ENCODE data around the gene INPP5E. TPM values are rescaled to one million over a fixed set of nuclear protein-coding genes. Genes with fewer than 3 reads are reported as not detected.

The INPP5E gene
- total and polyA plus RNA-seq, 4 experiments from 2014 or later, result 2.0 to 31.2 (median 17.1) TPM

GRCh38 chr9:136402067-136402466 is 37.6 kb downstream of the INPP5E start:
- peak in 1 of 5 donors; percentile 23 for DNase-seq
- Mint-ChIP-seq H3K36me3 (peaks cover 8 to 26% of the 10 kb centered on the region in 2 donors), H3K9me3 (no peaks in the 10 kb centered on the region), H3K27ac (peak overlapping the region in 5 of 7 donors; percentile 64 to 79 (median 78)), H3K4me3 (peak overlapping the region in 2 of 8 donors; percentile 8 to 59), H3K4me1 (peaks cover 32 to 60% (median 46%) of the 10 kb centered on the region in 4 donors), H3K27me3 (no peaks in the 10 kb centered on the region)
- Histone ChIP-seq H3K4me1 (ENCODE audit: insufficient read depth, low read length) (peaks cover 62% of the 10 kb centered on the region), H3K27ac (ENCODE audit: low read depth, low read length) (no peak overlapping the region), H3K9me3 (ENCODE audit: control insufficient read depth in 1 of 2, low read length in 2 of 2) (no peaks in the 10 kb centered on the region), H3K36me3 (ENCODE audit: insufficient read depth, low read length) (peaks cover 11% of the 10 kb centered on the region), H3K4me3 (ENCODE audit: low read length in 2 of 2) (no peak overlapping the region), H3K27me3 (ENCODE audit: insufficient read depth, low read length) (no peaks in the 10 kb centered on the region)
- intact Hi-C loops (cut with micrococcal nuclease), result loop anchor here (5.0 to 10.0 kb wide), 2 partner anchors 135 to 143 kb away; partner anchors contain the start of gene NOTCH1
- CTCF ChIA-PET (ENCODE audit: partially characterized antibody), result interaction anchor here (1.2 to 3.9 kb wide), 6 partner anchors 7 to 83 kb away, joined by 3 to 20 read pairs (median 8); partner anchors contain the start of genes DNLZ, ENTR1 and PMPCA
- POLR2A ChIA-PET (ENCODE audit: partially characterized antibody), result interaction anchor here (4.3 kb wide), 1 partner anchor 8 kb away, joined by 36 read pairs; the partner anchor contains the start of genes ENTR1 and PMPCA

- H3K4me3 Mint-ChIP-seq, result peak overlapping the region in 5 of 8 donors; percentile 5 to 68 (median 28)
- ChIA-PET CTCF (ENCODE audit: partially characterized antibody) (interaction anchor here (0.5 to 3.9 kb wide), 10 partner anchors 8 to 217 kb away, joined by 3 to 20 read pairs (median 4); partner anchors contain the start of genes DNLZ, ENTR1 and PMPCA), POLR2A (ENCODE audit: partially characterized antibody) (interaction anchor here (1.2 to 4.3 kb wide), 3 partner anchors 8 to 307 kb away, joined by 3 to 36 read pairs (median 27); partner anchors contain the start of genes DNLZ, ENTR1 and PMPCA)
- Histone ChIP-seq H3K27me3 (ENCODE audit: insufficient read depth, low read length) (no peaks in the 10 kb centered on the region), H3K9me3 (ENCODE audit: control insufficient read depth in 1 of 2, low read length in 2 of 2) (no peaks in the 10 kb centered on the region), H3K4me3 (ENCODE audit: low read length in 2 of 2) (no peak overlapping the region), H3K27ac (ENCODE audit: low read depth, low read length) (no peak overlapping the region), H3K4me1 (ENCODE audit: insufficient read depth, low read length) (peaks cover 62% of the 10 kb centered on the region), H3K36me3 (ENCODE audit: insufficient read depth, low read length) (peaks cover 14% of the 10 kb centered on the region)
- H3K27me3 Mint-ChIP-seq, result no peaks in the 10 kb centered on the region
- peaks cover 32 to 58% (median 45%) of the 10 kb centered on the region in 4 donors for H3K4me1 Mint-ChIP-seq
- H3K27ac Mint-ChIP-seq, result peak overlapping the region in 6 of 7 donors; percentile 48 to 85 (median 76)
- intact Hi-C loops (cut with micrococcal nuclease), result loop anchor here (2.0 to 10.0 kb wide), 3 partner anchors 81 to 143 kb away; partner anchors contain the start of genes NOTCH1 and SEC16A
- H3K36me3 Mint-ChIP-seq, result peaks cover 9 to 26% of the 10 kb centered on the region in 2 donors
- H3K9me3 Mint-ChIP-seq, result no peaks in the 10 kb centered on the region
- no peak for DNase-seq
These were observed 38.3 kb downstream of the INPP5E start for GRCh38 chr9:136401173-136401922.

GRCh38 chr9:136400038-136400834 is 39.4 kb downstream of the INPP5E start, which contains the start of gene SNAPC4:
SNAPC4 (minus strand) TSS chr9:136400170; CDS start chr9:136398428, 1,742 bp downstream.
- H3K27ac Mint-ChIP-seq, result peak within 1 kb of the TSS; percentile 30 to 93 (median 79)
- H3K9me3 Mint-ChIP-seq, result no peaks in the 10 kb centered on the region
- peak within 1 kb of the TSS; percentile 83 to 90 (median 88) for H3K4me3 Mint-ChIP-seq
- H3K27me3 ChIP-seq (ENCODE audit: insufficient read depth, low read length), result no peaks in the 10 kb centered on the region
- H3K4me1 ChIP-seq (ENCODE audit: insufficient read depth, low read length), result peaks cover 51% of the 10 kb centered on the region
- peaks cover 21% of the 10 kb centered on the region for H3K36me3 ChIP-seq (ENCODE audit: insufficient read depth, low read length)
- peak within 1 kb of the TSS; percentile 36 to 57 for H3K4me3 ChIP-seq (ENCODE audit: low read length in 2 of 2)
- peak; percentile 80 to 87 (median 85) for DNase-seq
- peaks cover 28 to 50% (median 40%) of the 10 kb centered on the region in 4 donors for H3K4me1 Mint-ChIP-seq
- intact Hi-C loops (cut with micrococcal nuclease), result loop anchor here (1.0 to 10.0 kb wide), 6 partner anchors 10 to 145 kb away; partner anchors contain the start of genes DNLZ, ENTR1, INPP5E and NOTCH1
- no peaks in the 10 kb centered on the region for H3K9me3 ChIP-seq (ENCODE audit: control insufficient read depth in 1 of 2, low read length in 2 of 2)
- CTCF ChIA-PET (ENCODE audit: partially characterized antibody), result interaction anchor here (0.5 to 3.9 kb wide), 9 partner anchors 9 to 216 kb away, joined by 3 to 20 read pairs (median 4); partner anchors contain the start of genes DNLZ, ENTR1 and PMPCA
- peaks cover 4 to 20% of the 10 kb centered on the region in 2 donors for H3K36me3 Mint-ChIP-seq
- POLR2A ChIA-PET (ENCODE audit: partially characterized antibody), result interaction anchor here (0.5 to 4.3 kb wide), 4 partner anchors 9 to 306 kb away, joined by 3 to 36 read pairs (median 15); partner anchors contain the start of genes DNLZ, ENTR1 and PMPCA
- no peaks in the 10 kb centered on the region for H3K27me3 Mint-ChIP-seq
- H3K27ac ChIP-seq (ENCODE audit: low read depth, low read length), result peak within 1 kb of the TSS; percentile 55

GRCh38 chr9:136399176-136400037 is 40.2 kb downstream of the INPP5E start:
- H3K27ac ChIP-seq (ENCODE audit: low read depth, low read length), result peak overlapping the region; percentile 55
- DNase-seq, result peak; percentile 19 to 68 (median 24)
- ChIA-PET CTCF (ENCODE audit: partially characterized antibody) (interaction anchor here (0.9 to 3.0 kb wide), 3 partner anchors 9 to 12 kb away, joined by 3 to 20 read pairs (median 3); partner anchors contain the start of genes ENTR1 and PMPCA), POLR2A (ENCODE audit: partially characterized antibody) (interaction anchor here (0.5 to 4.3 kb wide), 3 partner anchors 10 to 36 kb away, joined by 3 to 36 read pairs (median 27); partner anchors contain the start of genes DNLZ, ENTR1 and PMPCA)
- peaks cover 29% of the 10 kb centered on the region for H3K36me3 ChIP-seq (ENCODE audit: insufficient read depth, low read length)
- intact Hi-C loops (cut with micrococcal nuclease), result loop anchor here (1.0 to 10.0 kb wide), 6 partner anchors 11 to 145 kb away; partner anchors contain the start of genes DNLZ, ENTR1, INPP5E and NOTCH1
- no peaks in the 10 kb centered on the region for H3K9me3 Mint-ChIP-seq
- peaks cover 21 to 42% (median 32%) of the 10 kb centered on the region in 4 donors for H3K4me1 Mint-ChIP-seq
- peaks cover 43% of the 10 kb centered on the region for H3K4me1 ChIP-seq (ENCODE audit: insufficient read depth, low read length)
- no peaks in the 10 kb centered on the region for H3K27me3 ChIP-seq (ENCODE audit: insufficient read depth, low read length)
- H3K4me3 ChIP-seq (ENCODE audit: low read length in 2 of 2), result peak overlapping the region in 1 of 2 donors; percentile 57
- H3K27me3 Mint-ChIP-seq, result no peaks in the 10 kb centered on the region
- no peaks in the 10 kb centered on the region for H3K9me3 ChIP-seq (ENCODE audit: control insufficient read depth in 1 of 2, low read length in 2 of 2)
- peak overlapping the region; percentile 83 to 90 (median 88) for H3K4me3 Mint-ChIP-seq
- peaks cover 5 to 25% of the 10 kb centered on the region in 2 donors for H3K36me3 Mint-ChIP-seq
- peak overlapping the region; percentile 30 to 93 (median 79) for H3K27ac Mint-ChIP-seq

GRCh38 chr9:136398286-136398685 is 41.4 kb downstream of the INPP5E start:
- H3K4me3 ChIP-seq (ENCODE audit: low read length in 2 of 2), result no peak overlapping the region
- Mint-ChIP-seq H3K4me3 (peak overlapping the region; percentile 23 to 90 (median 88)), H3K4me1 (peaks cover 11 to 31% (median 21%) of the 10 kb centered on the region in 4 donors), H3K36me3 (peaks cover 11 to 18% of the 10 kb centered on the region in 2 donors), H3K9me3 (no peaks in the 10 kb centered on the region), H3K27ac (peak overlapping the region in 3 of 7 donors; percentile 23 to 57 (median 42)), H3K27me3 (no peaks in the 10 kb centered on the region)
- peak in 1 of 5 donors; percentile 13 for DNase-seq
- no peak overlapping the region for H3K27ac ChIP-seq (ENCODE audit: low read depth, low read length)
- ChIA-PET POLR2A (ENCODE audit: partially characterized antibody) (interaction anchor here (2.2 to 4.3 kb wide), 3 partner anchors 11 to 35 kb away, joined by 9 to 36 read pairs (median 27); partner anchors contain the start of genes DNLZ, ENTR1 and PMPCA), CTCF (ENCODE audit: partially characterized antibody) (interaction anchor here (0.6 to 0.9 kb wide), 2 partner anchors 11 to 13 kb away, joined by 3 read pairs; no protein-coding TSS in a partner anchor)
- peaks cover 35% of the 10 kb centered on the region for H3K36me3 ChIP-seq (ENCODE audit: insufficient read depth, low read length)
- no peaks in the 10 kb centered on the region for H3K9me3 ChIP-seq (ENCODE audit: control insufficient read depth in 1 of 2, low read length in 2 of 2)
- peaks cover 32% of the 10 kb centered on the region for H3K4me1 ChIP-seq (ENCODE audit: insufficient read depth, low read length)
- intact Hi-C loops (cut with micrococcal nuclease), result no loop called here
- no peaks in the 10 kb centered on the region for H3K27me3 ChIP-seq (ENCODE audit: insufficient read depth, low read length)

Data from CD4-positive, alpha-beta memory T cell (primary cell).